HepG2 (cell line): ENCODE results near the gene NGEF. TPM values are rescaled to one million over a fixed set of nuclear protein-coding genes. Genes with fewer than 3 reads are reported as not detected.

Experiments
- DPF2 ChIP-seq: sonication (generic); formaldehyde crosslinking; IDR thresholded peaks from 2 replicates; pipeline ENCODE4 v1.4.0; 2020; ENCODE audit warnings: mild to moderate bottlenecking, low read depth, missing genetic modification reagents, borderline replicate concordance
- FLYWCH1 ChIP-seq: sonication (generic); formaldehyde crosslinking; IDR thresholded peaks from 2 replicates; pipeline ENCODE4 v1.8.1; 2023; ENCODE audit warnings: mild to moderate bottlenecking, missing genetic modification reagents
- GZF1 ChIP-seq: sonication (generic); formaldehyde crosslinking; IDR thresholded peaks from 2 replicates; pipeline ENCODE4 v1.5.1; 2020; ENCODE audit warnings: mild to moderate bottlenecking, missing genetic modification reagents
- NFKB2 ChIP-seq: sonication (generic); formaldehyde crosslinking; IDR thresholded peaks from 2 replicates; pipeline ENCODE4 v1.4.0; 2020; ENCODE audit warnings: missing genetic modification reagents, borderline replicate concordance
- ONECUT2 ChIP-seq: sonication (generic); formaldehyde crosslinking; IDR thresholded peaks from 2 replicates; pipeline ENCODE4 v1.4.0; 2020; ENCODE audit warnings: missing genetic modification reagents
- PPARG ChIP-seq: conservative IDR thresholded peaks from 2 replicates; pipeline ENCODE4 v1.6.1; 2016; ENCODE audit warnings: missing biosample characterization, missing genetic modification reagents
- RAD21 ChIP-seq: fragments of 450-650 bp; formaldehyde crosslinking; IDR thresholded peaks from 2 replicates; pipeline ENCODE4 v1.5.0; 2020; ENCODE audit warnings: mild to moderate bottlenecking
- RCOR2 ChIP-seq: IDR thresholded peaks from 2 replicates; pipeline ENCODE4 v1.6.1; 2016; ENCODE audit warnings: missing biosample characterization, missing genetic modification reagents
- SMARCE1 ChIP-seq: fragments of 450-650 bp; IDR thresholded peaks from 2 replicates; pipeline ENCODE4 v1.6.1; 2017; ENCODE audit warnings: borderline replicate concordance
- STAT5B ChIP-seq: sonication (generic); formaldehyde crosslinking; IDR thresholded peaks from 2 replicates; pipeline ENCODE4 v1.4.0; 2020; ENCODE audit warnings: missing genetic modification reagents
- TRIM24 ChIP-seq: sonication (generic); formaldehyde crosslinking; IDR thresholded peaks from 2 replicates; pipeline ENCODE4 v1.8.0; 2022; ENCODE audit warnings: mild to moderate bottlenecking, missing genetic modification reagents
- TSC22D2 ChIP-seq: sonication (generic); formaldehyde crosslinking; IDR thresholded peaks from 2 replicates; pipeline ENCODE4 v1.5.1; 2020; ENCODE audit warnings: missing genetic modification reagents, mild to moderate bottlenecking, borderline replicate concordance
- ZBTB21 ChIP-seq: sonication (generic); formaldehyde crosslinking; IDR thresholded peaks from 2 replicates; pipeline ENCODE4 v1.4.0; 2020; ENCODE audit warnings: missing genetic modification reagents
- ZKSCAN8 ChIP-seq: IDR thresholded peaks from 2 replicates; pipeline ENCODE4 v1.6.1; 2016; ENCODE audit warnings: borderline replicate concordance, missing genetic modification reagents, missing compliant biosample characterization
- ZNF296 ChIP-seq: sonication (generic); formaldehyde crosslinking; conservative IDR thresholded peaks from 2 replicates; pipeline ENCODE4 v1.5.0; 2020; ENCODE audit warnings: mild to moderate bottlenecking, missing genetic modification reagents
- ZNF34 ChIP-seq: sonication (generic); formaldehyde crosslinking; IDR thresholded peaks from 2 replicates; pipeline ENCODE4 v1.4.0; 2020; ENCODE audit warnings: mild to moderate bottlenecking, missing genetic modification reagents, borderline replicate concordance
- ZNF614 ChIP-seq: IDR thresholded peaks from 2 replicates; pipeline ENCODE4 v1.6.1; 2018; ENCODE audit warnings: missing biosample characterization, missing genetic modification reagents, inconsistent platforms, borderline replicate concordance
- ZNF616 ChIP-seq: sonication (generic); formaldehyde crosslinking; IDR thresholded peaks from 2 replicates; pipeline ENCODE4 v1.5.0; 2020; ENCODE audit warnings: low read depth, mild to moderate bottlenecking, missing genetic modification reagents
- polyA plus RNA-seq, 8 experiments: library from polyadenylated mRNA; depleted of rRNA in 3 of 8; stranded (reverse) in 7 of 8; unstranded in 1 of 8; fragments of >200 nt; fragmentation: Illumina TruSeq in 4 of 8; extraction: Trizol in 4 of 8; gene quantifications; 2 replicates each; pipeline versions ENCODE4 v1.2.1 to v1.2.3, GENCODE V29; 2011 to 2016; ENCODE audit warnings: low read depth in 4 of 8, missing spikeins in 1 of 8, mixed read lengths in 1 of 8; ENCODE audit not compliant: insufficient read depth in 1 of 8
- total RNA-seq, 5 experiments: library from RNA; depleted of rRNA; stranded (reverse); fragments of >200 nt; fragmentation: Illumina TruSeq; extraction: Trizol; gene quantifications; 2 replicates each; pipeline ENCODE4 v1.2.3, GENCODE V29; 2016; ENCODE audit warnings: low read depth in 1 of 5
- TF ChIP-seq, protein P1 (sequence below): sonication (generic); formaldehyde crosslinking; IDR thresholded peaks from 2 replicates; pipeline ENCODE4 v1.9.0; 2021; ENCODE audit warnings: missing genetic modification reagents, borderline replicate concordance
- TF ChIP-seq, protein P2 (sequence below): sonication (generic); formaldehyde crosslinking; conservative IDR thresholded peaks from 2 replicates; pipeline ENCODE4 v1.4.0; 2020; ENCODE audit warnings: missing genetic modification reagents
- TF ChIP-seq, protein P3 (sequence below): sonication (generic); formaldehyde crosslinking; IDR thresholded peaks from 2 replicates; pipeline ENCODE4 v1.5.0; 2020; ENCODE audit warnings: mild to moderate bottlenecking, missing genetic modification reagents, borderline replicate concordance
- TF ChIP-seq, protein P4 (sequence below): IDR thresholded peaks from 2 replicates; pipeline ENCODE4 v1.6.1; 2016

The NGEF gene
- total and polyA plus RNA-seq, 2 of the 13 experiments (the other 11 are each of a cell fraction or from before 2014, with no cell fraction given) = 14.4 to 36.9 TPM

DNA sequence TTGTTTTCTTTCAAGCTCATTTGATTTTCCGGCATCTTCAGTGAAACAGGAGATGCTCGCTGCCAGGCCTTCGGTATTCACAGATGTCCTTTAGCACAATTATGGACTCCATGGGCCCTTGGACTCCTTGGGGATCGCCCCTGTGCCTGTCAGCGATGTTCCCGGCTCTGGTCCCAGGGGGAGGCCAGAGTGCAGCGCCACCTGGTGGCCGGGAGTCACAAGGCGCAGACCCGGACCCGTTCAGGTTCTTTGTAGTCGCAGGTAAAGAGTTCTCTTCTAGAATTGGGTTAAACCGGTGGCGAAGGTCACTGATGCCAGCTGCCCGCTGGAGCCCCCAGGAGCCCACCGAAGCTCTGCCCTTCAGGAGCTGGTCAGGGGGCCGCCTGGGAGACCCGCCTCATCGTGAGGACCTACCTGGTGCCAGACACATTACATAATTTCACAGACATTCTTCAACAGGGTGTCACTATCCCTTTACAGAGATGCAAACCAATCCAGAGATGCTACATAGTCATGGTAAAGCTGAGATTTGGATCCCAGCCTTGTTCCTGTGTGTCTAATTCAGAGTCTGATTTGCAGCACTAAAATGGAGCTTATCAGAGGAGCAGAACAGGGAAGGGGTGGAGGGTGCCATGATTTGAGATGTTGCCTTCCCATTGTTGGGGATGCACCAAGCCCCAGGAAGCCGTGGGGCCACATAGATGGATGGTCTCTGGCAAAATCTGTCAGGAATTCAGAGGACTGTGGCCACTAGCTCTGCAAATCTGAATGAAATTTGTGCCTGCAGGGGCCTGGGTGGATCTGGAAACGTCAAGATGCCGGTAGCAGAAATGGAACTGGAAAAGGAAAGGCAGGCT is 41.1 kb upstream of the NGEF start (continued):
- TF ChIP-seq, protein P1, sequence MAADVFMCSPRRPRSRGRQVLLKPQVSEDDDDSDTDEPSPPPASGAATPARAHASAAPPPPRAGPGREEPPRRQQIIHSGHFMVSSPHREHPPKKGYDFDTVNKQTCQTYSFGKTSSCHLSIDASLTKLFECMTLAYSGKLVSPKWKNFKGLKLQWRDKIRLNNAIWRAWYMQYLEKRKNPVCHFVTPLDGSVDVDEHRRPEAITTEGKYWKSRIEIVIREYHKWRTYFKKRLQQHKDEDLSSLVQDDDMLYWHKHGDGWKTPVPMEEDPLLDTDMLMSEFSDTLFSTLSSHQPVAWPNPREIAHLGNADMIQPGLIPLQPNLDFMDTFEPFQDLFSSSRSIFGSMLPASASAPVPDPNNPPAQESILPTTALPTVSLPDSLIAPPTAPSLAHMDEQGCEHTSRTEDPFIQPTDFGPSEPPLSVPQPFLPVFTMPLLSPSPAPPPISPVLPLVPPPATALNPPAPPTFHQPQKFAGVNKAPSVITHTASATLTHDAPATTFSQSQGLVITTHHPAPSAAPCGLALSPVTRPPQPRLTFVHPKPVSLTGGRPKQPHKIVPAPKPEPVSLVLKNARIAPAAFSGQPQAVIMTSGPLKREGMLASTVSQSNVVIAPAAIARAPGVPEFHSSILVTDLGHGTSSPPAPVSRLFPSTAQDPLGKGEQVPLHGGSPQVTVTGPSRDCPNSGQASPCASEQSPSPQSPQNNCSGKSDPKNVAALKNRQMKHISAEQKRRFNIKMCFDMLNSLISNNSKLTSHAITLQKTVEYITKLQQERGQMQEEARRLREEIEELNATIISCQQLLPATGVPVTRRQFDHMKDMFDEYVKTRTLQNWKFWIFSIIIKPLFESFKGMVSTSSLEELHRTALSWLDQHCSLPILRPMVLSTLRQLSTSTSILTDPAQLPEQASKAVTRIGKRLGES = no peak
- no peak for TF ChIP-seq ZNF34 (CRISPR knock-in tag)
- TF ChIP-seq RAD21 (CRISPR knock-in tag) = peak; percentile 89
- no peak for TF ChIP-seq RCOR2
- TF ChIP-seq TRIM24 = no peak
- no peak for TF ChIP-seq FLYWCH1 (CRISPR knock-in tag)
- no peak for TF ChIP-seq ZNF614 (CRISPR knock-in tag)
- TF ChIP-seq NFKB2 (CRISPR knock-in tag) = peak; percentile 17; the same call in 1 of the 2 replicates
- TF ChIP-seq, protein P2, sequence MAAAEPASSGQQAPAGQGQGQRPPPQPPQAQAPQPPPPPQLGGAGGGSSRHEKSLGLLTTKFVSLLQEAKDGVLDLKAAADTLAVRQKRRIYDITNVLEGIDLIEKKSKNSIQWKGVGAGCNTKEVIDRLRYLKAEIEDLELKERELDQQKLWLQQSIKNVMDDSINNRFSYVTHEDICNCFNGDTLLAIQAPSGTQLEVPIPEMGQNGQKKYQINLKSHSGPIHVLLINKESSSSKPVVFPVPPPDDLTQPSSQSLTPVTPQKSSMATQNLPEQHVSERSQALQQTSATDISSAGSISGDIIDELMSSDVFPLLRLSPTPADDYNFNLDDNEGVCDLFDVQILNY (CRISPR knock-in tag) = no peak
- TF ChIP-seq, protein P3, sequence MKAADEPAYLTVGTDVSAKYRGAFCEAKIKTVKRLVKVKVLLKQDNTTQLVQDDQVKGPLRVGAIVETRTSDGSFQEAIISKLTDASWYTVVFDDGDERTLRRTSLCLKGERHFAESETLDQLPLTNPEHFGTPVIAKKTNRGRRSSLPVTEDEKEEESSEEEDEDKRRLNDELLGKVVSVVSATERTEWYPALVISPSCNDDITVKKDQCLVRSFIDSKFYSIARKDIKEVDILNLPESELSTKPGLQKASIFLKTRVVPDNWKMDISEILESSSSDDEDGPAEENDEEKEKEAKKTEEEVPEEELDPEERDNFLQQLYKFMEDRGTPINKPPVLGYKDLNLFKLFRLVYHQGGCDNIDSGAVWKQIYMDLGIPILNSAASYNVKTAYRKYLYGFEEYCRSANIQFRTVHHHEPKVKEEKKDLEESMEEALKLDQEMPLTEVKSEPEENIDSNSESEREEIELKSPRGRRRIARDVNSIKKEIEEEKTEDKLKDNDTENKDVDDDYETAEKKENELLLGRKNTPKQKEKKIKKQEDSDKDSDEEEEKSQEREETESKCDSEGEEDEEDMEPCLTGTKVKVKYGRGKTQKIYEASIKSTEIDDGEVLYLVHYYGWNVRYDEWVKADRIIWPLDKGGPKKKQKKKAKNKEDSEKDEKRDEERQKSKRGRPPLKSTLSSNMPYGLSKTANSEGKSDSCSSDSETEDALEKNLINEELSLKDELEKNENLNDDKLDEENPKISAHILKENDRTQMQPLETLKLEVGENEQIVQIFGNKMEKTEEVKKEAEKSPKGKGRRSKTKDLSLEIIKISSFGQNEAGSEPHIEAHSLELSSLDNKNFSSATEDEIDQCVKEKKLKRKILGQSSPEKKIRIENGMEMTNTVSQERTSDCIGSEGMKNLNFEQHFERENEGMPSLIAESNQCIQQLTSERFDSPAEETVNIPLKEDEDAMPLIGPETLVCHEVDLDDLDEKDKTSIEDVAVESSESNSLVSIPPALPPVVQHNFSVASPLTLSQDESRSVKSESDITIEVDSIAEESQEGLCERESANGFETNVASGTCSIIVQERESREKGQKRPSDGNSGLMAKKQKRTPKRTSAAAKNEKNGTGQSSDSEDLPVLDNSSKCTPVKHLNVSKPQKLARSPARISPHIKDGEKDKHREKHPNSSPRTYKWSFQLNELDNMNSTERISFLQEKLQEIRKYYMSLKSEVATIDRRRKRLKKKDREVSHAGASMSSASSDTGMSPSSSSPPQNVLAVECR (CRISPR knock-in tag) = no peak; the same call in 1 of the 2 replicates
- TF ChIP-seq ZBTB21 (CRISPR knock-in tag) = no peak
- TF ChIP-seq ZNF296 = no peak
- TF ChIP-seq, protein P4, sequence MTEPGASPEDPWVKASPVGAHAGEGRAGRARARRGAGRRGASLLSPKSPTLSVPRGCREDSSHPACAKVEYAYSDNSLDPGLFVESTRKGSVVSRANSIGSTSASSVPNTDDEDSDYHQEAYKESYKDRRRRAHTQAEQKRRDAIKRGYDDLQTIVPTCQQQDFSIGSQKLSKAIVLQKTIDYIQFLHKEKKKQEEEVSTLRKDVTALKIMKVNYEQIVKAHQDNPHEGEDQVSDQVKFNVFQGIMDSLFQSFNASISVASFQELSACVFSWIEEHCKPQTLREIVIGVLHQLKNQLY = no peak
- no peak for TF ChIP-seq PPARG
- no peak for TF ChIP-seq GZF1 (CRISPR knock-in tag)
- TF ChIP-seq SMARCE1 = no peak
- no peak for TF ChIP-seq ONECUT2 (CRISPR knock-in tag)
- TF ChIP-seq ZKSCAN8 (CRISPR knock-in tag) = no peak
- no peak for TF ChIP-seq STAT5B
- no peak for TF ChIP-seq ZNF616 (CRISPR knock-in tag)
- TF ChIP-seq DPF2 (CRISPR knock-in tag) = no peak
- 0 out of 2 replicates have a peak, but pooled peaks have one; percentile 47 for TF ChIP-seq TSC22D2 (CRISPR knock-in tag)
